HG03571 (cell line): ENCODE results near the gene EDN2.

Experiments
- ATAC-seq: cut with Tn5 transposase; IDR thresholded peaks from one replicate; pipeline ENCODE4 v1.9.1; 2021; ENCODE audit not compliant: unreplicated experiment

EDN2 gene

DNA sequence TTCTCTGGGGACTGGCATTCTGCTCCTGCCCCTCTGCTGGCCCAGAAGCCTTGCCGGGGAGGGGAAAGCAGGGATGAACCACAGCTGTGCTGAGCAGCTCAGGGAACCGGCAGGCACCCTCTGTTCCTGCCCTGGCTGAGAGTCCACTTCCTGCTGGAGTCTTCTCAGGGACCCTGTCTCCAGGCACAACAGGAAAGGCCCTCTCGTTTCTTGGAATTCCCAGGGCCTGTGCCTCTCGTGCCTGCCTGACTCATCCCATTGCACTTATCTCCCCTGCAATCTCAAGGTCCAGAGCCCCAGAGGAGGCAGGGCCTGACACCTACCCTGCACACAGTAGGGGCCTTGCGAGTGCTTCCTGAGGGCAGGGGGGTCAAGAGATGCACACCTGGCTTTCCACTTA, 1.1 kb upstream of the EDN2 start:
- ATAC-seq = no peak

DNA sequence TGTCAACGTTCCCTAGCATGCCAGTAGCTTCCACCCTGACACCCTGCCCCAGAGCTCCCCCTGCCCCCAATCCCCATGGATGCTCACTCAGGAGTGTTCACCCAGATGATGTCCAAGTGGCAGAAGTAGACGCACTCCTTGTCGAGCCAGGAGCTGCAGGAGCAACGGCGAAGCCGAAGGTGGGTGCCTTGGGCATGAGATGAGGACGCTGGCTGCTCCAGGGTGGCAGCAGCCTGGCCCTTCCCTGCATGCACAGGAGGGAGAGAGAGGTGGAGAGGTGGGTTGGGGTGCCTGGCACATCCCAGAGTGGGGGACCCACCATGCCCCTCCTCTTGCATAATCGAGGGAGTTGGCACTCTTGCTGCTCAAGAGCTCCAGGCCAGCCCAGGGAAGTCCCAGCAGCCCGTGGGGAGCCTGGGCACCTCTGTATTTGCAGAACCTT, 502 bp downstream of the EDN2 start:
- ATAC-seq = no peak

- ATAC-seq = no peak
Observed at GRCh38 chr1:41483001-41483850, 1.3 kb downstream of the EDN2 start.

GRCh38 chr1:41482001-41482765, 2.3 kb downstream of the EDN2 start:
- no peak for ATAC-seq

DNA sequence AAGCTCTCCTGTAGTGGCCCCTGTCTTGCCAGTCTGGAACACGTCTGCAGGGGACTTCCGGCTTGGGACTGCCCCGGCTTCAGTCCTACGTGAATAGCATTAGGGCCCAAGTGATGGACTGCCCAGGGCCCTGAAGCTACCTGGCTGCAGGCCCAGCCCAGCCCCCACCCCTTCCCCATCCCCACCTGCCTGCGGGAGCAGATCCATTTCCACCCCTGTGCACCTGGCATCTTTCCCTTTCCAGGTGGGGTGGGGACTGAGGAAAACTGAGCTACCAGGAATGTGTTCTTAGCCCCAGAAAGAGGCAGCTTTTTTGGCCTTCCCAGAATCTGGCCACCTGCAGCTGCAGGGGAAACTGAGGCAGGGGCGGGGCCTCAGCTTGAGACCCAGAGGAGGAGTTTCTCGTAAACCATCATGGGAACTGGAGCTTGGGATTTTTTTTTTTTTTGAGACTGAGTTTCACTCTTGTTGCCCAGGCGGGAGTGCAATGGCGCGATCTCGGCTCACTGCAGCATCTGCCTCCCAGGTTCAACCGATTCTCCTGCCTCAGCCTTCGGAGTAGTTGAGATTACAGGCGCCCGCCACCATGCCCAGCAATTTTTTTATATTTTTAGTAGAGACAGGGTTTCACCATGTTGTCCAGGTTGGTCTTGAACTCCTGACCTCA, 3.2 kb downstream of the EDN2 start:
- ATAC-seq = no peak

- ATAC-seq = no peak
Observed at GRCh38 chr1:41480204-41481108, 4.0 kb downstream of the EDN2 start.

- no peak for ATAC-seq
Observed at GRCh38 chr1:41479808-41480160, 4.7 kb downstream of the EDN2 start.

DNA sequence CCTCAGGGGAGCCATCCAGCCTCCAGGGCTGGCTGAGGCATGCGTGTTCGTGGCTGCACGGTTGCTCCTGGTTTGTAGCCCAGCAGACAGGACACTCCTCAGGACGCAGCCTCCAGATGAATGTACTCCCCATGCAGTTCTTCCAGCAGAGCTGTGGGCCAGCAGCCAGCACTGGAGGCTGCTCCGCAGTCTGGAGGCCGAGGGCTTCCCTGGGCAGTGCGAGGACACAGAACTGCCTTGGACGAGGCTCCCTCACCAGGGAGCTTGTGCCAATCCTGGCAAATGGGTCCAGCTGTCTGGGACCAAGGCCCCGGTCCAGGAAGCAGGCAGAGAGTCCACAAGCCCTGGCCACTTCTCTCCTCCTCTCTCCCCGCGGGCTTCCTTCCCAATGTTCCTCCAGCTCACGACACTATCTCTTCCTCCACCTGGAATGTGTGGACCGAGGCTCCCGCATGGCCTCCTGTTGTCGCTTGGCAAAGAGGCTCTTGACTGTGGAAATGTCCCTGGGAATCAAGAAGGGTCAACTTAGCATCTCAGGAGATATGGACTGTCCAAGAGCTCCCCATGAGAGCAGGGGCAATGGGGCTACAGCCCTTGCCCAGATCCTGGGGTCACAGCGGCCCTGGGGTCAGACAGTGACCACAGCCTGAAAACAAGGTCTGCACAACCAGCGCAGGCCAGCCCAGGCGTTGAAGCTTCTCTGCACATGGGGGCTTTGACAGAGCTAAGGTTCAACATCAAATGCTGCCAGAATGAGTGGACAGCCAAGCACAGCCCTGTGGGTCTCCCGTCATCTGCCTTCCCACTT, 5.3 kb downstream of the EDN2 start:
- ATAC-seq = no peak

DNA sequence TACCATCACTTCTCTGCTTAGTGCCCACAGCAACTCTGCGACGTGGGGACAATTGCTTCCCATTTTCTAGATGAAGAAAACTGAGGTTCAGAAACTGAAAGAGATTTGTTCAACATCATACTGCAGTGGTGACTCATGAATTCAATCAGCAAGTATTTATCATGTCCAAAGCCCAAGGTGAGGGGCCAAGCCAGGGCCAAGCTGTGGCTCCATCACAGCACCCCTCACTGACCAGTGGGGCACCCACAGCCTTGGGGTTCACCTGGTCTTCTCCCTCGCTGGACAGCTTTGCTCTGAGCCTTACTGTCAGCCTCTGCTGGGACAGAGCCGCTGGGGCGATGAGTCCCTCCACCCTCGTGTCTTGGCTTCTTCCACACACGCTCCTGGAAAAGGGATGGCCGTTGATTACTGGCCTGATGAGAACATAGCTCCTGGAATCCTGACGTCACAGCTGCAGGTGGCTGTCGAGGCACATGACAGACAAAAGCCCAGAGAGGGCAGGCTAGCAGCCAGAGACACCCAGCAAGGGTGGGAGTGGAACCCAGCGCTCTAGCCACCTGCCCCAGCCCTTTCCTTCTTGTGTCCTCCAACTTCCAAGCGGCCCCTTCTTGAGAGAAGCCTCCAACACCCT, 6.2 kb downstream of the EDN2 start:
- no peak for ATAC-seq

- ATAC-seq = no peak
Observed at GRCh38 chr1:41476807-41477361, 7.6 kb downstream of the EDN2 start.

DNA sequence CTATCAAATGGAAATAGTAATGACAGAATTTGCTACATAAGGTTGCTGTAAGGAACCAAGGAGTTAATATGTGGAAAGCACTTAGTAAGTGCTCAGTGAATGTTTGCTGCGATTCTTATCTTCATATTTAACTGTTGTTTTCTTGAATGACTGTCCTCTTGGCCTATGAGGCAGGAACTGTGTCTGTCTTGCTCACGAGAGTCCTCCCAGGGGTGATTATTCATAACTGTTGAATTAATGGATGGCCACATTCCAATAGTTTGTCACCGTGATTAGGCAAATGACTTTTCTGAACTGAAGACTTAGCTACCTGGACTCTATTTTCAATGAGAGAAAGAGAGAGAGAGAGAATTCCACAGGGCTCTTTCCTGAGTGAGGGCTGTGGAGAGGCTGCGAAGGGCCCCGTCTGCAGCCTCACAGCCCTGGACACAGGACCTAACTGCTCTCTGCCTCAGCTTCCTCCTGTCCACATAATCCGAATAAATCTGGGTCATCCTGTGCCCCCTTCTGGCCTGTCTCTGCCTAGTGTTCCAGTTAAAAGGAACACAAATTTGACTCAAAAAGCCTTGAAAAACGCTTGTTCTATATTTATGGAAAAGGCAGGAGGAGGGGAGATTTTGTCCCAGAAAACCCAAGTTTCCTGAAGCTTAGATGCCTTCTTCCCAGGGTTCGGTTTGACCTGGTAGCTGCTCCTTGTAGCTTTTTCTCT, 8.5 kb downstream of the EDN2 start:
- no peak for ATAC-seq

- no peak for ATAC-seq
Observed at GRCh38 chr1:41475346-41475745, 9.1 kb downstream of the EDN2 start.

GRCh38 chr1:41474490-41475271, 9.8 kb downstream of the EDN2 start:
- ATAC-seq = no peak

DNA sequence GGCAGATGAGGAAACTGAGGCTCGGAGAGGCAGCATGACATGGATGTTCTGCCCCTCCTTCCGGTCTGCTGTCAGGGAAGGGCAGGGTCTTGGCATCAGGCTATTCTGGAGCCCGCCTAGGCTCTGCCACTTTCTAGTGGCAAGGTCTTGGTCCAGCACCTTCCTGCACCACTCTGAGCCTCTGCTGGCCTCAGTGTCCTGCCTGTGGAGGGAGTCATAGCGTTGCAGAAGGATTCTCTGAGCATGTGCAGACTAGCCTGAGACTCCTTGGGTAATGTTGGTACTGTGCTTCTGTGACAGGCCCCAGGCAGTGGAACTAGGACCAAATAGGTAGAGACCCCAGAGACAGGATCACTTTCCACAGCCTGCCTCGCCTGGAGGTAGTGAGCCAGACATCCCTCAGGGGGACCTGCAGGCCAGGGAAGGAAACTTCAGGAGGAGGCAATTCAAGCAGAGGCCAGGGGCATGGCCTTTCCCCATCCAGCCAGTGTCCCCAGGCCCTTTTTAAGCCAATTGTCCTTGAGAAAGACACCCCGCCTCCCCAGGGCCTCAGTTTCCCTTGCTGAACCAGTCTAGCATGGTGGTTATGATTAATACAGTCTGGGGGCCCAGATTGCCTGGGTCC, 10.6 kb downstream of the EDN2 start:
- ATAC-seq = no peak

DNA sequence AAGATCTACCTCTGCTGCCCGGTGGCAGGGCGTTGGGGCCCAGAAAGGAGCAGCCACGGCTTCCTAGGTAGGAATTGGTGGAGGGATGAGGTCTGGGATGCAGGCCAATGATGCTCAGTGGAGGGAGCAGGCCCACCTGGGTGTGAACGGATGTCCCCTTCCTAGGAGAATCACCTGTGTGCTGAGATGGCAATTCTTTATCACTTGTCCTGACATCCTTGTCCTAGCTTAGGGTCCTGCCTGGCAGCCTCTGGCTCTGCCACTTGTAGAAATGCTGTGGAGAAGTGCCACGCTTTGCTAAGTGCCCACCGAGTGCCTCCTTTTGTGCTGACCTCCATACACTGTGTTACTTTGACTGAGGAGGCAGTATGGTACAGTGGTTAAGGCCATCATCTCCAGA, 12.8 kb downstream of the EDN2 start:
- ATAC-seq = no peak

DNA sequence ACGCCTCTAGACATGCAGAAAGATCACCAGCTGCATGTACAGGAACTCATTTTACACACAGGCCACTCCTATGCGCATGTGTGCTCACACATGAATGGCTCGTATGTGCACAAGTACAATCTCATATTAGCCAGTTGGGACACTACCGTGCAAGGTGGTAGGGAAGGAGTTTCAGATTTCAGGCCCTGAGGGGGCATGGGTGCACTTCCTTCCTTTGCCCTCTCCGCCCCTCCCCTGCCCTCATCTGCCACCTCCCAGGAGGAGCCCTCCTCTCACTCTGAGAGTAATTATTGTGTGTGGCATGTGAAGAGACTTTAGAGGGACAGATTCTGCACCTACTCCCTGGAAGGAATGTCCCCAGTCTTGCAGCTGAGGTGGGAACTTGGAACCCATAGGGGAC, 14.8 kb downstream of the EDN2 start:
- no peak for ATAC-seq

- ATAC-seq = no peak
Observed at GRCh38 chr1:41468122-41468762, 16.2 kb downstream of the EDN2 start.
